IPS-18c (cell line): Measurements from ENCODE around the gene RIC8B.
A peak's percentile ranks its signal among the peaks of the same experiment; 100 is the strongest.

Source experiments
- H3K4me3 ChIP-seq: 2 replicates; pipeline ENCODE4 v1.7.0; 2013; ENCODE audit warnings: low read depth, mild to moderate bottlenecking, low read length, moderate library complexity; ENCODE audit not compliant: insufficient read depth
- H3K9me3 ChIP-seq: one replicate; pipeline ENCODE4 v1.6.1; 2013; ENCODE audit warnings: mild to moderate bottlenecking, low read length, moderate library complexity; ENCODE audit not compliant: control insufficient read depth, insufficient read depth

Gene RIC8B

DNA sequence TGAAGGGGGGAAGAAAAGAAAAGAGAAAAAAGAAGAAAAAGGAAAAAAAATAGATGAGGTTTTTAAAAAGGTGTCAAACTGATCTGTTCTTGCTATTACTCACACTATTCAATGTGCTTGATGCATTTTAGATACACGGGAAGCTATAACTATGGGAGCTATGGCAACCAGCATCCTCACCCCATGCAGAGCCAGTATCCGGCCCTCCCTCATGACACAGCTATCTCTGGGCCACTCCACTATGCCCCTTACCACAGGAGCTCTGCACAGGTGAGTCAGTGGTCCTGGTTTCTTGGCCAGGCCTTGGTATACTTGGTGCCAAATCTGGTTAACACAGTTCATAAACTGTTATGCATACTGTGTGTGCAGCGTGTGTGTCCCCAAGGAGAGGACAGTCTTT lies 24.0 kb upstream of the RIC8B start:
- no peak overlapping the region for H3K4me3 ChIP-seq
- H3K9me3 ChIP-seq, result no peaks in the 10 kb centered on the region

DNA sequence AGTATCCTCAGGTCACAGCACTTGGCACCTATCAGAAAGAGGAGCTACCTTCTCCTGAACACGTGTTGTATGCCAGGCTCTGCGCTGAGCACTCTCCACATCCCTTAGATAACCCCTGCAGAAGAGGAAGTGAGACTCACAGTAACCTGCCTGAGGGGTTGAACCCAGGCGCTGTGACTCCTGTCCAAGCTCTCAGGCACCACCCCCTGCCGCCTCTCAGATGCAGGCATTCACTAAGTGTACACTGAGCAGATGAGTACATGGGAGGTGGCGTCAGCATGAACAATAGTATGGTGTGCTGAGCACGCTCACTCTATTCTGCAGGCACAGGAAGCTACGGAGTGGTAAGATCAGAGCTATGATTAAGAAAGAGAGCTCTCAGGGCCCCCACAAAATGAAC lies 21.0 kb upstream of the RIC8B start:
- no peaks in the 10 kb centered on the region for H3K9me3 ChIP-seq
- no peak overlapping the region for H3K4me3 ChIP-seq

DNA sequence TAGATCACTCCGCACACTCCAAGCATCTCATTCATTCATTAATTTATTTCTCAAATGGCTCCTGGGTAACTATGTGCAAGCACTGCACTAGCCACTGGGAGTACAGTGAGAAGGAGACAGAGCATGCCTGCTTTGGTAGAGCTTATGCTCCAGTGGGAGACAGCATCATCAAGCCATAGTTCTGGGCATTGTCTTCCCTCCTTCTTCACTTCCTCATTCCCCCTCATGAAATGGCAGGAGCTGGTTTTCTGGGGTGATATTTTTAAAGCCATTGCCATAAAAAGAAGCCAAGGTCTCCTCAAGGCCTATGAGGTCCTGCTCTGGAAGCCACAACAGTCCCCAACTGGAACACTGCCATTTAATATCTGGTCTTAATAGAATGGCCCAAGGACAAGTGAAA lies 20.2 kb upstream of the RIC8B start:
- H3K9me3 ChIP-seq, result no peaks in the 10 kb centered on the region
- no peak overlapping the region for H3K4me3 ChIP-seq

DNA sequence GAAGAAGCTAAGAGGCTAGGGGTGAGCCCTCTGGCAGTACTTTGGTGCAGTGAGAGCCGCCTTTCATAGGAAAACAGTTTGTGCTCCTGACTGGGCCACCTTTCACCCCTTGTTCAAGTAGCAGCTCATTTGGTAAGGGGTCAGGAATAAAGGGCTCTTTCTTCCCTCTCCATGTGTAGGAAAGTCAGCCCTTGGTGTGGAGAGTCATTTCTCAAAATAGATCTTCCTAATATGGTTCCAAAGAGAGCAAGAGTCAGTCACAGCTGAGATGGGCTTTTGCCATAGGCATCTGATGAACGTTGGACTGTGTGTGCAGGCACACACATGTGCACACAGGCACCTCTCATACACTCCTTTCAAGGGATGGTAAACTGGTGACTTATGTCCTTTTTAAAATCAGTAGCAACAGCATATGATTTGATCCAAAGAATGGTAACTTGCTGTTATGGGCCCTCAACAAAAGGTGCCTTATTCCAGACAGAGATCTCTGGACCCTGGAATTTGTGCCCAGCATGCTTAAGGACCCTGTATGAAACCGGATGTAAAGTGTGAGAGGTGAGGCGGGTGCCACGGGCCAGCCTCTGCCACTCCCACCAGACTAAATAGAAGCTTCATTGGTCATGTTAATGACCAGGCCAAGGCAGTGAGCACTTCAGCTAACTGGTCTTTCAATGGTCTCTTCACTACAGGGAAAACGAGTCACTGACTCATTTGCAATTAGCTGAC lies 16.7 kb upstream of the RIC8B start:
- no peak overlapping the region; the same call in 1 of the 2 replicates for H3K4me3 ChIP-seq
- H3K9me3 ChIP-seq, result no peaks in the 10 kb centered on the region

DNA sequence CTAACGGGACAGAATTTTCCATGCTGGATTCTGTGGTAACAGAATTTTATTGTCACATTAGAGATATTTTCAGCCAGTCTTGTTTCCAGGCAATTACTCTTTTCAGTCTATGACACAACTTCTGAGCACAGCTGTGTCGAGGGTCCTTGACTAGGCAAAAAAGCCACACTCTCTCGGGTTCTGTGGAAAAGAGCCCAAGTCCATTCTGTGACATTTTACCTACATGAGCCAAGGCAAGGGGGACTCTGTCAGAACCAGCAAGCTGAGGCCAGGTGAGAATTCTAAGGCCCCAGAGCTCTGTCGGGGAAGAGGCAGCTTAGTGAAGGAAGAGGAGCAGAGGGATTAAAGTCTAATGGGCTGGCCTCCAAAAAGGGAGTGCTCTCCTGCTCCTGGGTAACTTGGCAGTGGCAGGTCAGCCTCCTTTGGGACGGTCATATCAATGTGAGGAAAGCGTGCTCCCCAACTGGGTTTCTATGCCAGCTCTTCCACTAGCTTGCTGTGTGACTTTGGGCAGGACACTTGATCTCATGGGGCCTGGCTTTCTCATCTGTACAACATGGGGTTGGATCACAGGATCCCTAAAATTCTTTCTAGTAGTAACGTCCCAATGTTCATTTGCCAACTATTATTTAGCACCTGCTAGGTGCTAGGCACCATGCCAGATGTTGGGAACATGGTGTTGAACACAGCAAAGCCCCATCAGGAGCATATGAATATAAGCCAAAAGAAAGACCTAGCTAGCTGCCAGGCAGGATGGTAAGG lies 16.0 kb upstream of the RIC8B start:
- Histone ChIP-seq H3K9me3 (no peaks in the 10 kb centered on the region), H3K4me3 (no peak overlapping the region)

DNA sequence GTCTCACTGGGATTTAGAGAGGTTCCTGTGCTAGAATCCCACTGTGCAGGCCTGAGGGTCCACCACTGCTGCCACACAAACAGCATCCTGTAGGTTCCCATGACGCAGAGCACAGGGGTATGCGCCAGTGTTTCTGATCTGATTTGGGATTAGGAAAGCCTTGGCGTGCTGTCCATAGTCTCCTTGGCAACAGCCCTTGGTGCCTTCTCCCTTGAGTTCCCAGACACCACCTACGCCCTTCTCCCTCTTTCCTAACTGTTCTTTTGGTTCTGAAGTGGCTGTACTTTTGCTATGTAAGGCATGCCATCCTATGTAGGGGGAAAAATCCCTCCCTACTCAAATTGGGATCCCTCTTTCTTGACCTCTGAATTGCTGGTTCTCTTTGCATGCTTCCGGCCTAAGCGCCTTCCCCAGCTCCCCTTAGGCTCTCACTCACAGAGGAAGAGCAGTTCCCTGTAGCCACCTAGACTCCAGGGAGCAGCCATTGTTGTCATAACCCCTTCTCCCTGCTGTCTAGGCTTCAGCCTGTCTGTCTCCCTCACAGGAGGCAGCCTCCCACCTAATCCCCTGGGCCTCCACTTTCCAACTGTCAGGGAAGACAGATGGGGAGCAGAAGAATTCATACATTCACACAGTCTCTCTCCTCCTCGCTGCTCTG lies 14.8 kb upstream of the RIC8B start:
- H3K4me3 ChIP-seq, result 0 out of 2 replicates have a peak overlapping the region, but pooled peaks have one; percentile 0
- H3K9me3 ChIP-seq, result no peaks in the 10 kb centered on the region

DNA sequence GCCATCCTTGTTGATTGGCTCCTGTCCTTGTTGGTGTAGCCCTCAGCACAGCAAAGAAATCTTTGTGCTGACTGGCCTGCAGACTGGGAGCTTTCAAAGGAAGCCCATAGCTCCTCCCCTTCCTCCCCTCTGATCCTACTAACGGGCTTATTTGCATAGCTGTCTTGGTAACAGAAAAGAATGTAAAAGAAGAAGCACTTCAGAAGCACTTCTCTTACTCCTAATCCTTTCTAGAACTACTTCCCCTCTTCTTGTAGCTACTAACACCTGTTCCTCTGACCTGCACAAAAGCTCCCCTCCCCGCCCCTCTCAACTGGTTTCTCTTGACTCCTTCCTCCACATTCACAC lies 14.3 kb upstream of the RIC8B start:
- Histone ChIP-seq H3K4me3 (no peak overlapping the region), H3K9me3 (no peaks in the 10 kb centered on the region)

DNA sequence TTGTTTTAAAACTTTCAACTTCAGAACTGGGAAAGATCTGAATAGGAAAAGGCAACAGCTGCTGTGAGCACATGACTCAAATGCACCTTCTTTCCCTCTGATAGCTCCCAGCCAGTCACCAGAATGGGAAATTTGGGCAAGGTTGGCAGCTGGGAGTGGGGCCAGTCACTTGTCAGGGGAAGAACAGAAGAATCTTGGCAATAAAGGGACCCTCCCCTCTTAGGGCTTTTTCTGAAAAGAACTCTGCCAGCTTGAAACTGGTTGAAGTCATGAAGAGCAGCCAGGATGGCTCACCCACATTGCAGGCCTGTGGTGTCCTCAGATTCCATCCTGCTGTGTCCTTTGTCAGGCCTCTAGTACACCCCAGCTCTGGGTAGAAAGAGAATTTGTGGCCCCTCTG lies 10.3 kb upstream of the RIC8B start:
- no peak overlapping the region for H3K4me3 ChIP-seq
- no peaks in the 10 kb centered on the region for H3K9me3 ChIP-seq

DNA sequence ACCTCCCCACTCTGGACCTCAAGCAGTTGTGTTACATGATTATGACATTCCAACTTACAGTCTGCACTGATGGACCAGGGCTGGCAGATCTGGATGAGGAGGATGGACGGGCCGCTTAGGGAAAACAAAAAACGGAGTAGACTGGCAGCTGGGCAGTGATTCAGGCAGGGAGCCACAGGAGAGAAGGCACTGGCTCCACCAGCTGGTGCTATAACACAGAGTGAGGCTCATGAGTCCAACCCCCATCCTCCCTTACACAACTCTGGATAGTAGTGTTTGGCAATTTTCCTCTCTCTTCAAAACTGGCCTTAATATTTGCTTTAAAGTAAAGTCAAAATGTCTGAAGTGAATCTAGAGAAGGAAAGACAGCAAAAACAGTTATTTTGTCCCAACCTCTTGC lies 9.7 kb upstream of the RIC8B start:
- H3K4me3 ChIP-seq, result no peak overlapping the region
- no peaks in the 10 kb centered on the region for H3K9me3 ChIP-seq

DNA sequence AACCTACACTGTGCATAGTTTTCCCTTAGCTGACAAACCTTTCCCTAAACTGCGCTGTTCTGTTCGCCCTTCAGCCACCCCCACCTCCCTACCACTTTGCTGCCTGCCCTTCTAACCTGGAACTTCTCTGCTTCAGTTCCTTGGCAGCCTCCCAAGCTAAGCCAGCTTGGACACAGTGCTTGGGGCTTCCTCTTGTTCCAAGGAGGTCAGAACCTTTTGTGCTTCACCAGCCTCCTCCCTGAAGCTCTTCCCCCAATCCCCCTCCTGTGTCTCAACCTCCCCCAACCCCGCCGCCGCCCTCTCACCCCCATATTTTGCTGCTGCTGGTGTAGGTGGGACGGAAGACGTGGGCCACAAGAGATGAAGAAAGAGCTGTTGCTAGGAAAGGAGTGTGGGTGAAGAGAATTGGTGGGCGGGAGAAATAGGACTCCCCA lies 8.1 kb upstream of the RIC8B start:
- H3K4me3 ChIP-seq, result no peak overlapping the region

DNA sequence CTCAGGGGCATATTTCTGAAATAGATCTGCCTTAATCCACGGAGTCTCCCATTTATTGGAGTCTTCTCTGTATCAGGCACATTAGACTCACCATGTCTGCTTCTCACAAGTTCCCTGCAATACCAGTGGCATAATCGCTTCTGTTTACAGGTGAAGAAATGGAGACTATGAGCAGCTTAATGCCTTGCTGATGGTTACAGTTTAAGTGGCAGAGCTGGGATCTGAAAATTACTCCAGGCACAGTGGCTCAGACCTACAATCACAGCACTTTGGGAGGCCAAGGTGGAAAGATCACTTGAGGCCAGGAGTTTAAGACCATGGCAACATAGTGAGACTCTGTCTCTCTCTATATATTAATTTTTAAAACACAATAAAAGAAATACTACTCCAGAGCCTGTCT lies 7.3 kb upstream of the RIC8B start:
- no peak overlapping the region for H3K4me3 ChIP-seq

More for the DNA sequence above, 8.1 kb upstream of the RIC8B start:
- no peaks in the 10 kb centered on the region for H3K9me3 ChIP-seq

DNA sequence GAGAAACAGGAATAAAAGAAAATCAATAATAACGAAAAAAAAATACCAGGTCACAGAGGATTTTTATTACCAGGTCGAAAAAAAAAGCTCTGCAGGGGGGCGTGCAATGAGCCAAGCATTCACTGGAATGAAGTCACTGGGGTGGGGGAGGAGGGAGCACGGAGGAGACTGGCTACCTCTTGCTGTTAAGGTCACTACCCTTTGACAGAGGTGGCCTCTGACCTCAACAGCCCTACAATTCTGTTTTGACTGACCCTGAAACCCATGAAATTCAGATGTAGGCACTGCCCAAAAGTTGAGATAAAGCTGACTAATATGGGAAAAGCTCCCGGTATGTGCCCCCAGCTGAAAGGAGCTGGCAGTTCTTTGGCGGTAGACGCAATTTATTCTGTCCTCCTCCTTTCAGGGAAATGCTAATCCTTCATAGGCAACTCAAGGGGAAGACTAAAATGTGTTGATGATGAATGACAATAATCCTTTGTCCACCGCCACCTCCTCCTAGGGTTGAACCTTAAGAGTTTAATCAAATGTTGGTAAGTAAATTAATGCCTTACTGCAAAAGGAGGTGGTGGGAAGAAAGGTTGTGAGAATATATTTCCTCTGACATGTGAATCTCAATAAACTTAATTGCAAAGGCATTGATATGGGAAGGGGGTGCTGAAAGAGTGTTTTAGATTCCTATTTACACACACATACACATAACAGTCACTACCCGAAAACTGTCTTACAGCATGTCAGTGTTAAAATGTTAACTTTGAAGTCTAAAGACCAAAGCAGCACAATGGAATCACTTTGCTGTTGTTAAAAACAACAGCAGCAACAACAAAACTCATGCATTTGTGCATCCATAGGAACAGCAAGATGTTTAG lies 6.3 kb upstream of the RIC8B start:
- Histone ChIP-seq H3K9me3 (no peaks in the 10 kb centered on the region), H3K4me3 (peak overlapping the region; percentile 29; the same call in 1 of the 2 replicates)

More for the DNA sequence above, 7.3 kb upstream of the RIC8B start:
- H3K9me3 ChIP-seq, result no peaks in the 10 kb centered on the region

DNA sequence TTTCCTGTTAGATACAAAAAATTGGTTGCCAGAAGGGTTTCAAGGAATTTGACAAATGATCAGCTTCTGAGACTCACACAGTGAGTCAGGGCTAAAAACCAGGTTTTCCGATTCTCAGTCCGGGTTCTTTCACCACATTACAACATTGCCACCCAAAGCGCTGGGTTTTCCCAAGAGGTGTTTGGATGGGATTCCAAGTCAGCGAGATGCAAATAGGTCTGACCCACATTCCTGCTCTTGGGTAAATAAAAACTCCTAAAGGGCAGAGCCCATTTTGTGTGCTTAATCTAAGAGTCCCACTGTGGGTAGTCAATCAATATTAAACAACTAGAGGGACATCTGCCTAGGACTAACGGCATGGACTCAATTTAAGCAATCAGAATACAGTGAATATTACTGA lies 5.4 kb upstream of the RIC8B start:
- Histone ChIP-seq H3K4me3 (0 out of 2 replicates have a peak overlapping the region, but pooled peaks have one; percentile 29), H3K9me3 (no peaks in the 10 kb centered on the region)

DNA sequence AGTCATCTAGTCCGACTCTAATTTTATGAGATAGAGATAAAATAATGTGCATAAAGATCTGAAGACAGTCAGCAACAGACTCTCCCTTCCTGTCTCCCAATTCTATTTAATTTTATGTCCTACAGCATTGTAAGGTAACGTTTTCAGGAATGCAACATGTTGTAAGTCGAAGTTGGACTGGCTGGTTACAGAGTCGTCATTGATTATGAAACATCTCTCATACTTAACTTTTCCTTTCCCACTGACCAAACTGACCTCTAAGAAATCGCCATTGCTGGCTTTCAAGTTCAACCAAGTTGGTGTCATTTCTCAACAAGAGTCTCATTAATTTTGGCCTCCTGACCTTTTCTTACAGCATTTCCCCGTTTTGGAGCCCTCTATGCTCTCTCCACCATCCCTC lies 4.9 kb upstream of the RIC8B start:
- no peaks in the 10 kb centered on the region for H3K9me3 ChIP-seq
- H3K4me3 ChIP-seq, result no peak overlapping the region

DNA sequence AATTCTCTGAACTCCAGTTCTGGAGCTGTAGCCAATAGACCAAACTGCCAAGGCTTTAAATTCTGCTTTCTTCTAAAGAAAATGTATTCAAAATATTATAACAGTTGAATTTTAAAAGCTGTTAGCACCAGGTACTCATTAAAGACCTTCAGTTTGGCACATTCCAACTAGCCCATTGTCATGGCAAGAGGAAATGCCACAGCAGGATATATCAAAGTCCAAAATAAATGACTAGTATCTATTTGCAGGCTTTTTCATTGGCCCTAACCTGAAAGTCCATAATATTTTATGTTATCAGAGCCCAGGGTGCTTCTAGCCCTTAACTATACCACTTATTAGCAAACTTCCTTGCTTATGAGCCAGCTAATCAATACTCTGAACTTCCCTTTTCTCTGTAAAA lies 3.1 kb upstream of the RIC8B start:
- H3K4me3 ChIP-seq, result no peak overlapping the region

DNA sequence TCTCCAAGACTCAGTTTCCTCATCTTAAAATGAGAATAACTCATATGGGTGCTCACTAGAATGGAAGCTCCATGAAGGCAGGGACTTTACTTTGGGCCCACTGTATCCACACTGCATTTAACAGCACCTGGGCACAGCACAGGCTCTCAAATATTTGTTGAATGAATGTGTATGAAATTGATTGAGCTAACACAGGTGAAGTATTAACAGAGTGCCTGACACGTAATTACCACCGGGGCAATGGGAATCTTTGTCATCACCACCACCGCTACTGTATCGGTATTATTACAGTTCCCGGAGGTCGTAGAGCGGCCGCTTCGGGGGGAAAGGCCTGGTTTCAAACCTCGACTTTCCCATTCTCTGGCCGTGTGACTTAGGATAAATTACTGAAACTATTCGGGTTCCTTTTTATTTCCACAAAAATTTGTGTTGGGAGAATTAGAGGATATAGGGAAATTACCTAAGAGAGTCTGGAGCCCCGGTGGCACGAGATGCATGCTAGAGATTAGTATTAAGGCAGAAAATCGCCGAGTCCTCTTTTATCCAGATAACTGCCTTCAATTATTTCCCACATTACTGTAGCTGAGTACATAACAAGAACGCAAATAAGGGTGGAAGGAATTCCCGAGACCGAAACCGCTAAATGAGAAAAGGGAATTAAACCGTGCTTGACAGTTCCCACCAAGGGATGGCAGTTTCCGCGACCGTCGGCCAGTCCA lies 1.0 kb upstream of the RIC8B start:
- Histone ChIP-seq H3K4me3 (peak overlapping the region; percentile 94), H3K9me3 (no peaks in the 10 kb centered on the region)

More for the DNA sequence above, 3.1 kb upstream of the RIC8B start:
- H3K9me3 ChIP-seq, result no peaks in the 10 kb centered on the region
